T-helper 1 cell treated with Interleukin-12 subunit alpha and Interleukin-12 subunit beta and Interleukin-4 antibody, amounts not matched to agents 30 μg/mL and 1 μg/mL, for 36 hours (primary cell): ENCODE results near the gene MOV10L1.
"Not testable (repeated sequence)": the region's sequence is repeated elsewhere in the genome, so short reads cannot be mapped to it uniquely, and the experiment has no call there.

Experiments
- H3K27ac Mint-ChIP-seq: one replicate; pipeline ENCODE4 v1.8.0; 2021; ENCODE audit warnings: mild to moderate bottlenecking, mixed read lengths
- H3K27me3 Mint-ChIP-seq: one replicate; pipeline ENCODE4 v1.8.0; 2021; ENCODE audit warnings: low read depth, mixed read lengths
- H3K36me3 Mint-ChIP-seq: one replicate; pipeline ENCODE4 v1.8.0; 2021; ENCODE audit warnings: low read depth, mixed read lengths
- H3K4me1 Mint-ChIP-seq: one replicate; pipeline ENCODE4 v1.8.0; 2021; ENCODE audit warnings: low read depth, mixed read lengths
- H3K4me3 Mint-ChIP-seq: one replicate; pipeline ENCODE4 v1.8.0; 2021; ENCODE audit warnings: mild to moderate bottlenecking, moderate library complexity, mixed read lengths
- H3K9me3 Mint-ChIP-seq: one replicate; pipeline ENCODE4 v1.8.0; 2021; ENCODE audit warnings: mixed read lengths

Gene MOV10L1

DNA sequence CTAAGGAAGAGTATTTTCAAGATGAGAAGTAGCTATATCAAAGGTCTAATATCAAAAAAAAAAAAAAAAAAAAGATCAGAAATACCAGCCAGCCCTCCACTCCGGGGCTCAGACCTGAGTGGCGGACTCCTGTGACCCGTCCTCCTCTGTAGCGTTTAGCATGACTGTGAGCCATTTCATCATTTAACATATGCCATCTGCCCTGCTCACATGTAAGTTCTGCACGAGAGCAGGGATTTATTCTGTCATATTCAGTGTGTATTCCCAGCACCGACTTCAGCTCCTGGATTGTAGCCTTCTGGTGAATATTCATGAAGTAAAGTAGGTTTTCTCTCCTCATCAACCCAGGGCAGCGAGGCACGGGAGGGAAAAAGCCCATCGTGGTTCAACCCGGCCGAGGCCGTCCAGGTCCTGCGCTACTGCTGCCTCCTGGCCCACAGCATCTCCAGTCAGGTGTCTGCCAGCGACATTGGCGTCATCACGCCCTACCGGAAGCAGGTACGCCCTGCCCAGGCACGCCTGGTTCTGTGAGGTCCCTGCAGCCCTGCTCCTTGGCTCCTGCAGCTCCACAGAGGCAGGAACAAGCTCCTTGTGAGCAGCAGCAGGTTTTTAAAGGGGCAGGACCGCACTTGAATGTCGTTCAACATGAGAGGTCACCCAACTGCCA is 68.0 kb downstream of the MOV10L1 start:
- no peak overlapping the region for H3K4me3 Mint-ChIP-seq
- no peaks in the 10 kb centered on the region for H3K4me1 Mint-ChIP-seq
- H3K36me3 Mint-ChIP-seq, result no peaks in the 10 kb centered on the region
- H3K27me3 Mint-ChIP-seq, result peaks cover 10% of the 10 kb centered on the region
- no peak overlapping the region for H3K27ac Mint-ChIP-seq
- H3K9me3 Mint-ChIP-seq, result no peaks in the 10 kb centered on the region

DNA sequence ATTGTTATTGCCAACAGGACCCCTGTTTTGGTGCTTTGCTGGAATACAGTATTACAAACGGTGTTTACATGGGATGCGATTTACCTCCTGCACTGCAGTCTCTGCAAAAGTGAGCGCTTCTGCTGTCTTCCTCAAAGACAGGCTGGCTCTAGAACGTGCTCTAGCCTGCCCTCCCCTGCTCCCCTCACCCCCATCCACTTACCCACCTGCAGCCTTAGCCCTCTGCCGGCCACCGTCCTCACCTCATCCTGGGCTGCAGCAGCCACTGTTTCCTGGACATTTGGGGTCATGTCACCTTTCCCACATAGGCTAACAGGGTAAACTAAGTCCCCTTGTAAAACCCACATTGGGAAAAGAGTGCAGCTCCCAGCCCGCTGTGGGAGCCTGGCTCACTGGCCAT is 71.1 kb downstream of the MOV10L1 start:
- Mint-ChIP-seq H3K27me3 (peaks cover 15% of the 10 kb centered on the region), H3K27ac (no peak overlapping the region), H3K36me3 (no peaks in the 10 kb centered on the region), H3K9me3 (no peaks in the 10 kb centered on the region), H3K4me3 (no peak overlapping the region), H3K4me1 (no peaks in the 10 kb centered on the region)

DNA sequence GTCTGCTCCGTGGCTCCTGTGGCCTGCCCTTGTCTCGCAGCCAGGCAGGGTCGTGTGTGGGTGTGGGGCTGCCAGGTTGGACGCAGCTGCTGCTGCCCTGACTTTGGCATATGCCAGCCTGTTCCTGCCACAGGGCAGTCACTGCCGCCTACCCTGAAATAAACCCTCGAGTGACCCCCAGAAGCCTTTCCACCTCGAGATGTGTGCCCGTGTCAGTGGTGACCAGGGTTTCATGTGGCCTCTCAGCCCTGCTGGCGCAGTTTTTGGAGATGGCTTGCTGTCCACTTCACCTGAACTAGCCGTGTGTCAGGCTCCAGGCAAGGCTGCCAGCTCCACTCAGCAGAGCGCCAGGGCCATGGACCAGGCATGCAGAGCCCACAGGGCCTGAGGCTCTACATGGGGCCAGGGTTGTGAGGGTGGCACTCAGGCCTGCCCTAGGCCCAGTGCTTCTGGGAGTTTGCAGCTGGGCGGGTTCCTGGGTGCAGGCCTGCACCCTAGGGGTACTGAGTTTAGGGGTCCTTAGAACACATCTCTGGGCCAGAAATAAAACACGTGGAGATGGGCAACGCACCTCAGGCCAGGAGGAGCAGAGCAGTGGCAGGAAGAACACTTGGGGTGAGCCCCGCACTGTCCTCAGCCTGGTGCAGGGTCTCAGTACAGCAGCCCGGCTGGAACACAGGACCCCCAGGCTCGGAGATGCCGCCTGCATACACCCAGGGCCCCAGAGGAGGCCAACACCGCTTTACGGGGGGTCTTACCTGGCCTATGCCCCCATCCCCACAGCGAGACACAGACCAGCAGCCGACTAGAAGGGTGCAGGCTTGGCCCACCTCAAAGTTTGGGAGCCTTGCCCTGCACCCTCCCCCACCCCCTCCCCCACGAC is 71.9 kb downstream of the MOV10L1 start:
- H3K27ac Mint-ChIP-seq, result no peak overlapping the region
- H3K9me3 Mint-ChIP-seq, result no peaks in the 10 kb centered on the region
- H3K27me3 Mint-ChIP-seq, result peaks cover 15% of the 10 kb centered on the region
- no peak overlapping the region for H3K4me3 Mint-ChIP-seq
- H3K36me3 Mint-ChIP-seq, result no peaks in the 10 kb centered on the region
- H3K4me1 Mint-ChIP-seq, result no peaks in the 10 kb centered on the region

DNA sequence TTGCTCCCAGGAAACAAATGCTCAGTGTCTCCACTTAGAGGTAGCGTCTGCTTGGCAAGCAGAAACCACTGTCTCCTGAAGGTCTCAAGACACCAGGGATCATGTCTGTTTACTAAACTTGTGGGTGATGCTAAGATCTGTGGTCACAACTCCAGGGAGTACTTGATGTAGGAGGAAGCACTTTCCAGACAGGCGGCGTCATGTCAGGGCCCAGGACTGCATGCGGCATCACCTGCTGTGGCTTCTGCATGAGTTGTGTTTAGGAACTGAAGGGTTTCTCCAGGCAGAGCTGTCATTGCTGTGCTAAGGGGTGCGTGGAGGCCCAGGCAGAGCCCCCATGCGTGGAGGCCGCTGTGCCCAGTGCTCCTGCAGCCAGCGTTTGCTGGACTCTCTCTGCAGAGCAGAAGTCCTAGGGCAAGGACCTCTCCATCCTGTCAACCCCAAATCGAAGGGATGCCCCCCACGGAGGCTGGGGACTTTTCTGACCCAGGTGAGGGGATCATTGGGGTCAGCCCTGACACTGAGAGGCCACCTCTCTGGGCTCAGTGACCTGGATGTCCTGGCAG is 72.7 kb downstream of the MOV10L1 start:
- no peaks in the 10 kb centered on the region for H3K4me1 Mint-ChIP-seq
- H3K4me3 Mint-ChIP-seq, result no peak overlapping the region
- H3K27me3 Mint-ChIP-seq, result peaks cover 9% of the 10 kb centered on the region
- H3K36me3 Mint-ChIP-seq, result no peaks in the 10 kb centered on the region
- H3K27ac Mint-ChIP-seq, result no peak overlapping the region
- H3K9me3 Mint-ChIP-seq, result no peaks in the 10 kb centered on the region

DNA sequence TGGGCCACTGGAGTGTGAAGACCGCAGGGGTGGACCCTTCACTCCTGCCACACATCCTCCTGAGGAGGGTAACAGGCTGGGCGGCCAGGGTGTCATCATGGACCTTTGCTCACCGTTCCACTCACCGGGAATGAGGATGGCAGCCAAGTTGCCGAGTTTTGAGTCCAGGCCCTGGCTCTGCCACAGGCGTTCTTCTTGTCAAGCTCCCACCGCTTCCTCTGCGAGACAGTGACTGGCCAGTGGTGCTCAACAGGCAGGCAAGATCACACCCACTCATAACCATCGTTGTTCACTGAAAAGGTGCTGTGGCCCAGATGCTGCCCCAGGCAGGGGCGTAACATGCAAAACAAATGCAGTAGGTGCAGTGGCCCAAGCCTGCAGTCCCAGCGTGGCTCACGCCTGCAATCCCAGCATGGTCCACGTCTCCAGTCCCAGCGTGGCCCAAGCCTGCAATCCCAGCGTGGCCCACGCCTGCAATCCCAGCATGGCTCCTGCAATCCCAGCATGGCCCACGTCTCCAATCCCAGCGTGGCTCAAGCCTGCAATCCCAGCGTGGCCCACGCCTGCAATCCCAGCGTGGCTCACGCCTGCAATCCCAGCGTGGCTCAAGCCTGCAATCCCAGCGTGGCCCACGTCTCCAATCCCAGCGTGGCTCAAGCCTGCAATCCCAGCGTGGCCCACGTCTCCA is 75.8 kb downstream of the MOV10L1 start:
- Mint-ChIP-seq H3K36me3 (peaks cover 2% of the 10 kb centered on the region), H3K27me3 (peaks cover 24% of the 10 kb centered on the region), H3K9me3 (no peaks in the 10 kb centered on the region), H3K4me1 (no peaks in the 10 kb centered on the region), H3K27ac (no peak overlapping the region), H3K4me3 (no peak overlapping the region)

DNA sequence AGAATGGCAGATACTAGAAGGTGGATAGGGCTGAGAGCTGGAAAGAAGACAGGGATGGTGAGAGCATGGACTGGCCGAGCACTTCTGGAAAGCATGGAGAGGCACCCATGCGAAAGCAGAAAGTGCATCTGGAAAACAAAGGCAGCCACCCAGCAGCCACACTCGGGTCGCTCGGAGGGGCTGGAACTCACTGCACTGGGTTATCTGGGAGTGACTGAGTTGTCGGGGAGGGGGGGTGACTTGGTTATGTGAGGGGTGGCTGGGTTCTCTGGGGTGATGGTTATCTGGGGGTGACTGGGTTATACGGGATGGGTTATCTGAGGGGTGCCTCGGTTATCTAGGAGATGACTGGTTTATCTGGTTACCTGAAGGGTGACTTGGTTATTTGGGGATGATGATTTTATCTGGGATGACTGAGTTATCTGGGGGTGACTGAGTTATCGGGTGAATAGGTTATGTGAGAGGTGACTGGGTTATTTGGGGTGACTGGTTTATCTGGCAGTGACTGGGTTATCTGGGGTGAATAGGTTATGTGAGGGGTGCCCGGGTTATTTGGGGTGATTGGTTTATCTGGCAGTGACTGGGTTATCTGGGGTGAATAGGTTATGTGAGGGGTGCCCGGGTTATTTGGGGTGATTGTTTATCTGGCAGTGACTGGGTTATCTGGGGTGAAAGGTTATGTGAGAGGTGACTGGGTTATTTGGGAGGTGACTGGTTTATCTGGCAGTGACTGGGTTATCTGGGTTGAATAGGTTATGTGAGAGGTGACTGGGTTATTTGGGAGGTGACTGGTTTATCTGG is 78.1 kb downstream of the MOV10L1 start:
- no peaks in the 10 kb centered on the region for H3K9me3 Mint-ChIP-seq
- H3K4me1 Mint-ChIP-seq, result no peaks in the 10 kb centered on the region
- H3K4me3 Mint-ChIP-seq, result peak overlapping the region; percentile 38
- H3K36me3 Mint-ChIP-seq, result peaks cover 2% of the 10 kb centered on the region
- H3K27me3 Mint-ChIP-seq, result peaks cover 41% of the 10 kb centered on the region
- H3K27ac Mint-ChIP-seq, result no peak overlapping the region

DNA sequence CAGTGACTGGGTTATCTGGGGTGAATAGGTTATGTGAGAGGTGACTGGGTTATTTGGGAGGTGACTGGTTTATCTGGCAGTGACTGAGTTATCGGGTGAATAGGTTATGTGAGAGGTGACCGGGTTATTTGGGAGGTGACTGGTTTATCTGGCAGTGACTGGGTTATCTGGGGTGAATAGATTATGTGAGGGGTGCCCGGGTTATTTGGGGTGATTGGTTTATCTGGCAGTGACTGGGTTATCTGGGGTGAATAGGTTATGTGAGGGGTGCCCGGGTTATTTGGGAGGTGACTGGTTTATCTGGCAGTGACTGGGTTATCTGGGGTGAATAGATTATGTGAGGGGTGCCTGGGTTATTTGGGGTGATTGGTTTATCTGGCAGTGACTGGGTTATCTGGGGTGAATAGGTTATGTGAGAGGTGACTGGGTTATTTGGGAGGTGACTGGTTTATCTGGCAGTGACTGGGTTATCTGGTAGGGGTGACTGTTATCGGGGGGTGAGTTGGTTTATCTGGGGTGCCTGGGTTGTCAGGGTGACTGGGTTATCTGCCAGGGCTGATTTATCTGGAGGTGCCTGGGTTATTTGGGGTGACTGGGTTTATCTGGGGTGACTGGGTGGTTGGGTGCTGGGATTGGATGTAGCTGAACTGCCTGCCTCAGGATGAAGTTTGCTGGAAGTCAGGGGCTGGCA is 78.8 kb downstream of the MOV10L1 start:
- H3K27me3 Mint-ChIP-seq, result peaks cover 48% of the 10 kb centered on the region

DNA sequence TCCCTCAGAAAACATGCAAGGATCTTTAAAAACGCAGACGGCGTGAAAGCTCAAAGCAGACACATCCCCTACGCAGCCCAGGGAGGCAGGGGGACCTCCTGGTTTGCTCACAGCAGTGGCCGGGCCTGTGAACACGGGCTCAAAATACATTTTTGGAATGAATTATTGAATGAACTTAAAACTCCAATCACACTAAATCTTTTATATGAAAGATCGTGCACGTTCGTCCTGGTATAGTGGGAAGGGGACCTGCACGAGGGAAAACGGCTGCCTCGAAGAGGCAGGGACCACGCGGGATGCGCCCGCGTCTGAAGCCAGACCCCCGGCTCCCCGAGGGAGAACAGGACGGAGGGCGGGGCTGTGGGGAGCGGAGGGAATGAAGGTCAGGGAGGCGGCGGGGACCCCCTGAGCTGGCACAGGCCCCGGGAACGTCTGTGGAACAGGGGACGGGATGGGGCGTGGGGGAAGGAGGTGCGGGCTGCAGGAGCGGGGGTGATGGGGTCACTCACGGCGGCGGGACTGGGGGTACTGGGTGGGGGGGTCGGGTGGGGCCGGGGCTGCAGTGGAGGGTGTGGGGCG is 79.5 kb downstream of the MOV10L1 start:
- peak overlapping the region; percentile 57 for H3K4me3 Mint-ChIP-seq
- H3K4me1 Mint-ChIP-seq, result no peaks in the 10 kb centered on the region
- H3K27ac Mint-ChIP-seq, result no peak overlapping the region
- no peaks in the 10 kb centered on the region for H3K9me3 Mint-ChIP-seq
- H3K27me3 Mint-ChIP-seq, result peaks cover 50% of the 10 kb centered on the region
- H3K36me3 Mint-ChIP-seq, result peaks cover 2% of the 10 kb centered on the region

More for the DNA sequence above, 78.8 kb downstream of the MOV10L1 start:
- not testable (repeated sequence) for H3K36me3 Mint-ChIP-seq, H3K9me3 Mint-ChIP-seq, H3K27ac Mint-ChIP-seq, H3K4me1 Mint-ChIP-seq
- H3K4me3 Mint-ChIP-seq, result peak overlapping the region; percentile 57

DNA sequence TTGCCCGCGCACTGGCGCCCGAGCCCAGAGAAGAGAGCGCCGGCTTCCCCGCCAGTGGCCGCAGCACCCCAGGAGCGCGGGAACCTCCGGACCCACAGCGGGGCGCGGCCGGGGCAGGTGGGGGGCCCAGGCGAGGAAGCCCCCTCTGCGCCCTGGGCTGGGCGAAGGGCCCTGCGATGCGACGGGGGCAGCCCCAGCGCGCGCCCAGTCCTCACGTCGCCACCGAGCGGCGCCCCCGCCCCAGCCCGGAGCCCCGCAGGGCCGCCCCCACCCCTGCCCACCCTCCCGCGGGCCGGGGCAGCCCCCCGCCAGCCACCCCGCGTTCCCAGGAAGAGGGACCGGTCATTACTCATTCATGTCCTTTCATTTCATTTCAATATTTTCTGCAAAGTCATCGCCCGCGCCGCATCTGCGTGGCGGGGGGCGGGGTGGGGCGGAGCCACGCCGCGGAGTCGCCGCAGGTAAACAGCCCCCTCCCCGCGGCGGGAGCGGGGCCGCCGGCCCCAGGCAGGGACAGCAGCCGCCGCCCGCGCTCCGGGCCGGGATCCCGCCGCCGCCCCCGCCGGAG is 80.1 kb downstream of the MOV10L1 start:
- no peaks in the 10 kb centered on the region for H3K9me3 Mint-ChIP-seq
- H3K36me3 Mint-ChIP-seq, result peaks cover 2% of the 10 kb centered on the region
- peak overlapping the region; percentile 57 for H3K4me3 Mint-ChIP-seq
- no peaks in the 10 kb centered on the region for H3K4me1 Mint-ChIP-seq
- peaks cover 50% of the 10 kb centered on the region for H3K27me3 Mint-ChIP-seq
- H3K27ac Mint-ChIP-seq, result no peak overlapping the region

DNA sequence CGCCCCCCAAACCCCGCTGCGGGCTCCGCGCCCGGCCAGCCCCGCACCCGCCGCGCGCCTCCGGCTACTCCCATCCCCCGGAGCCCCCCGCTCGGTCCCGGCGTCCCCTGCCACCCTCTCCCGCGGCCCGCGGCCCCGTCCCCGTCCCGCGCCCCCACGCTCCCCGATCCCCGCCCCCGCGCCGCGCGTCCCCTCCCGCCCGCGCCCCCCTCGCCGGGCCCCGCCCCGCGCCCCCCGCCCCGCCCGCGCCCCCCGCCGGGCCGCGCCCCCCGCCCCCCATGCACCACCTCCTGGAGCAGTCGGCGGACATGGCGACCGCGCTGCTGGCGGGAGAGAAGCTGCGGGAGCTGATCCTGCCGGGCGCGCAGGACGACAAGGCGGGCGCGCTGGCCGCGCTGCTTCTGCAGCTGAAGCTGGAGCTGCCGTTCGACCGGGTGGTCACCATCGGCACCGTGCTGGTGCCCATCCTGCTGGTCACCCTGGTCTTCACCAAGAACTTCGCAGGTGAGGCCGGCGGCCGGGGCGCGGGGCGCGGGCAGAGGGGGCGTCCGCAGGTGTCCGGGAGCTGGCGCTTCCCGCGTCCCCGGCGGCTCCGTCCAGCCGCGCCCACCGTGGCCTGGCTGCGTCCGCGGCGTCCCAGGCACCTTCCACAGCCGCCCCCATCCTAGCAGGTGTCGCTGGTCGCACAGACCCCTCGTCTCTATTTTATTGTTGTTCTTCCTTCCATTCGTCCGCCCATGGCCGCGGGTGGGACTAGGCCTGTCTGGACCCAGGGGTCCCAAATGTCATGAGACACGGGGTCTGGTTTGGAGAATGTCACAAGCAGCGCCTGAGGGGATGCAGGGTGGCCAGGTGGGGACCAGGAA is 80.9 kb downstream of the MOV10L1 start, which contains the start of gene PANX2:
Gene PANX2 (plus strand): TSS at position 279 of the 866 bp plus-strand sequence. CDS start 0 bp downstream, at position 279.
- Mint-ChIP-seq H3K9me3 (no peaks in the 10 kb centered on the region), H3K4me3 (peak within 1 kb of the TSS; percentile 71), H3K4me1 (no peaks in the 10 kb centered on the region), H3K36me3 (peaks cover 2% of the 10 kb centered on the region), H3K27ac (no peak within 1 kb of the TSS), H3K27me3 (peaks cover 46% of the 10 kb centered on the region)

DNA sequence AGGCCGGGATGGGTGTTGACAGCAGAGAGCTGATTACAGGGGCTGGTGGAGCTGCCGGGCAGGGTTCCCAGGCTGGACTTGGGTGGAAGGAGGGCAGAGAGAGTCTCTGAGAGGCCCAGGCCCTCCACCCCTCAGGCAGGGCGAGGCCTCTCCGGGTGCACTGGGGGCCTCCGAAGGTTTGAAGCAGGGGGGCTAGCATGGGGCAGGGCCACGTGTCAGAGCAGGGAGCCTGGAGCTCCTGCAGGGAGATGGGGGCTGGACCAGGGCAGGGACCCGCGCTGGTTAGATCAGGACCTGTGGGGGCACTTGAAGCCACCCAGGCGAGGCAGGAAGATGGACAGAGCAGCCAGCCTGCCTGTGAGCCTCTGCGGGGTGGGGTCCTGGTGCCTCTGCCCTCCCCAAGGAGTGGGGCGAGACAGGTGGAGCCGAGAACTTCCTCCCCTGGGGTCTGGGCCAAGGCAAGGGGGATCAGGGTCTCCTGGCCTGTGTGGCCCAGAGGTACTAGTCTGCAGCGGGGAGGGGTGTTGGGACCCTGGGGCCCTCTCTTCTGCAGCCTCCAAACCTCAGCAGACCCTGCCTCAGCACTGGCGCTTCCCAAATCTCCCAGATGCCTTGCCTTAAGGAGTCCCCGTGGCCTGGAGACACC is 81.6 kb downstream of the MOV10L1 start:
- Mint-ChIP-seq H3K27me3 (peaks cover 46% of the 10 kb centered on the region), H3K9me3 (no peaks in the 10 kb centered on the region), H3K4me3 (peak overlapping the region; percentile 71), H3K36me3 (peaks cover 2% of the 10 kb centered on the region), H3K4me1 (no peaks in the 10 kb centered on the region), H3K27ac (no peak overlapping the region)

DNA sequence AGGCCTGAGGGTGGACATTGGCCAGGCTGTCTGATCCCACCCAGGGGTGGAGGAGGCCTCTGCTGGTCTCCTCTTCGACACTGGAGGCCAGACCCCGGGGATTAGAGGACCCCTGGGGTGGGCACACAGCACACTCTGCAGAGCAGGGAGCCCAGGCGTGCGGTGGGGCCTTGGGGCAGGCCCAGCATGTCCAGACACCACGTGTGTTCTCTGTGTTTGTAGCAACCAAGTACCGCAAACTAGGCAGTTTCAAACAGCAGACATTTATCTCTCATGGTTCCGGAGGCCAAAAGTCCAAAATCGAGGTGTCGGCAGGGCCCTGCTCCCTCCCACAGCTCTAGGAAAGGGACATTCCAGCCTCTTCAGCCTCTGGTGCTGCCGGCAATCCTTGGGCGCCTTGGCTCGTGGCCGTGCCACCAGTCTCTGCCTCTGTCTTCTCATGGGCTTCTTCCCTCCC is 82.2 kb downstream of the MOV10L1 start:
- H3K9me3 Mint-ChIP-seq, result no peaks in the 10 kb centered on the region
- no peak overlapping the region for H3K4me3 Mint-ChIP-seq
- peaks cover 46% of the 10 kb centered on the region for H3K27me3 Mint-ChIP-seq
- H3K4me1 Mint-ChIP-seq, result no peaks in the 10 kb centered on the region
- H3K36me3 Mint-ChIP-seq, result peaks cover 2% of the 10 kb centered on the region
- no peak overlapping the region for H3K27ac Mint-ChIP-seq
